ENCODE results near the gene CELA2A.

Gene CELA2A

DNA sequence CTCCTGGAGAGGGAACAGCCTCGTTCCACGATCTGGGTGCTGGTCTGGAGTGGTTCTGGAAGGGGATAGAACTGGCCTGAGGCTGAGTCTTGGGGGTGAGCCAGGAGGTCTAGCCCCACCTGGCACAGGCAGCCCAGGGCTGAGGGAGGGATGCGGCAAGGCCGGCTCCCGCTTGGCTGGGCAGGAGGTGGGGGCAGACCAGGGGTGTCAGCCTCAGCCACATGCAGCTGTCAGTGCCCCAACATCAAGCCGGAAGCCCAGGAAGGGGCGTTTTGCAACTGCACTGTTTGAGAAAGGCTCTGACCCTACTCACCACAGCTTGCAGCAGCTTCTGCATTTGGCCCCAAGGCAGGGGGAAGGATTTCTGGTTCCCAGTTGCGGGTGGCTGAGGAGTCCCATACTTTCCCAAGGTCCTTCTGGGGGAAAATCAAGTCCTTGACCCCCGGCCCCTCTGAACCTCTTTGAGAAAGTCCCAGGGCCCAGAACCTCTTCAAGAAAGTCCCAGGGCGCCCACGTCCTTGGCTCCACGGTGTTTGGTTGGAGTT, 44.9 kb upstream of the CELA2A start (continued):
- TF ChIP-seq, protein P1, sequence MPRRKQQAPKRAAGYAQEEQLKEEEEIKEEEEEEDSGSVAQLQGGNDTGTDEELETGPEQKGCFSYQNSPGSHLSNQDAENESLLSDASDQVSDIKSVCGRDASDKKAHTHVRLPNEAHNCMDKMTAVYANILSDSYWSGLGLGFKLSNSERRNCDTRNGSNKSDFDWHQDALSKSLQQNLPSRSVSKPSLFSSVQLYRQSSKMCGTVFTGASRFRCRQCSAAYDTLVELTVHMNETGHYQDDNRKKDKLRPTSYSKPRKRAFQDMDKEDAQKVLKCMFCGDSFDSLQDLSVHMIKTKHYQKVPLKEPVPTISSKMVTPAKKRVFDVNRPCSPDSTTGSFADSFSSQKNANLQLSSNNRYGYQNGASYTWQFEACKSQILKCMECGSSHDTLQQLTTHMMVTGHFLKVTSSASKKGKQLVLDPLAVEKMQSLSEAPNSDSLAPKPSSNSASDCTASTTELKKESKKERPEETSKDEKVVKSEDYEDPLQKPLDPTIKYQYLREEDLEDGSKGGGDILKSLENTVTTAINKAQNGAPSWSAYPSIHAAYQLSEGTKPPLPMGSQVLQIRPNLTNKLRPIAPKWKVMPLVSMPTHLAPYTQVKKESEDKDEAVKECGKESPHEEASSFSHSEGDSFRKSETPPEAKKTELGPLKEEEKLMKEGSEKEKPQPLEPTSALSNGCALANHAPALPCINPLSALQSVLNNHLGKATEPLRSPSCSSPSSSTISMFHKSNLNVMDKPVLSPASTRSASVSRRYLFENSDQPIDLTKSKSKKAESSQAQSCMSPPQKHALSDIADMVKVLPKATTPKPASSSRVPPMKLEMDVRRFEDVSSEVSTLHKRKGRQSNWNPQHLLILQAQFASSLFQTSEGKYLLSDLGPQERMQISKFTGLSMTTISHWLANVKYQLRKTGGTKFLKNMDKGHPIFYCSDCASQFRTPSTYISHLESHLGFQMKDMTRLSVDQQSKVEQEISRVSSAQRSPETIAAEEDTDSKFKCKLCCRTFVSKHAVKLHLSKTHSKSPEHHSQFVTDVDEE (CRISPR knock-in tag; IDR thresholded peaks at IDR 0.05), result no peak
- TF ChIP-seq, protein P2, sequence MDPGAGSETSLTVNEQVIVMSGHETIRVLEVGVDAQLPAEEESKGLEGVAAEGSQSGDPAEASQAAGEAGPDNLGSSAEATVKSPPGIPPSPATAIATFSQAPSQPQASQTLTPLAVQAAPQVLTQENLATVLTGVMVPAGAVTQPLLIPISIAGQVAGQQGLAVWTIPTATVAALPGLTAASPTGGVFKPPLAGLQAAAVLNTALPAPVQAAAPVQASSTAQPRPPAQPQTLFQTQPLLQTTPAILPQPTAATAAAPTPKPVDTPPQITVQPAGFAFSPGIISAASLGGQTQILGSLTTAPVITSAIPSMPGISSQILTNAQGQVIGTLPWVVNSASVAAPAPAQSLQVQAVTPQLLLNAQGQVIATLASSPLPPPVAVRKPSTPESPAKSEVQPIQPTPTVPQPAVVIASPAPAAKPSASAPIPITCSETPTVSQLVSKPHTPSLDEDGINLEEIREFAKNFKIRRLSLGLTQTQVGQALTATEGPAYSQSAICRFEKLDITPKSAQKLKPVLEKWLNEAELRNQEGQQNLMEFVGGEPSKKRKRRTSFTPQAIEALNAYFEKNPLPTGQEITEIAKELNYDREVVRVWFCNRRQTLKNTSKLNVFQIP (CRISPR knock-in tag; IDR thresholded peaks at IDR 0.05; ENCODE audit: borderline replicate concordance, low read depth), result no peak
- TF ChIP-seq GLIS3 (CRISPR knock-in tag; IDR thresholded peaks at IDR 0.05) (no peak), ZFP30 (CRISPR knock-in tag; IDR thresholded peaks at IDR 0.05) (no peak)

DNA sequence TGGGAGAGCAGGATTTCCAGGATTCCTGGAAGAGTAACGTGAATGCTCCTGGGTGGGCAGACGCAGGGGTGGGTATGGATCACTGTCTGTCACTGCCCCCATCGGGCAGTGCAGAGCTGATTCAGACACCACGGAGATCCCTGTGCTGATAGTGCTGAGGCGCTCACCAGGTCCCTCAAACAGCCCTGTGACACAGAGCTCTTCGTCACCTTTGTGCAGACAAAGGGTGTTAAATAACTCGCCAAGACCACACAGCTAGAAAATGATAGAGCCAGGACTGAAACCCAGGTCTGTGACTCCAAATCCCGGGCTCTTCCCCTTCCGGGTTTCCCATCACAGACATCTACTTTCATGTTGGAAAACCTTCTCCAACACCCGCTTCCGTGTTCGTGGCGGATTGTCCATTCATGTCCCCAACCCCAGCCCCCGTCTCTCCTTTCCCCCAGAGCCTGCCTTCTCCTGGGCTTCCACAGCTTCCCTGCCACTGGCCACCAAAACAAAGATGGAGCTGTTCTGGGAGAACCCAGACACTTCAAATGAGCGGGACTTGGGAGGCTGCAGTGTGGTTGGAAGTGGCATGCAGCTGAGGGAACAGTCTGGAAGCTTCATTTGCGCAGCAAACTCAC, 44.2 kb upstream of the CELA2A start:
- no peak for TF ChIP-seq GLIS3 (CRISPR knock-in tag; IDR thresholded peaks at IDR 0.05)
- TF ChIP-seq ZFP3 (CRISPR knock-in tag; IDR thresholded peaks at IDR 0.05), result no peak
- TF ChIP-seq, protein P3, sequence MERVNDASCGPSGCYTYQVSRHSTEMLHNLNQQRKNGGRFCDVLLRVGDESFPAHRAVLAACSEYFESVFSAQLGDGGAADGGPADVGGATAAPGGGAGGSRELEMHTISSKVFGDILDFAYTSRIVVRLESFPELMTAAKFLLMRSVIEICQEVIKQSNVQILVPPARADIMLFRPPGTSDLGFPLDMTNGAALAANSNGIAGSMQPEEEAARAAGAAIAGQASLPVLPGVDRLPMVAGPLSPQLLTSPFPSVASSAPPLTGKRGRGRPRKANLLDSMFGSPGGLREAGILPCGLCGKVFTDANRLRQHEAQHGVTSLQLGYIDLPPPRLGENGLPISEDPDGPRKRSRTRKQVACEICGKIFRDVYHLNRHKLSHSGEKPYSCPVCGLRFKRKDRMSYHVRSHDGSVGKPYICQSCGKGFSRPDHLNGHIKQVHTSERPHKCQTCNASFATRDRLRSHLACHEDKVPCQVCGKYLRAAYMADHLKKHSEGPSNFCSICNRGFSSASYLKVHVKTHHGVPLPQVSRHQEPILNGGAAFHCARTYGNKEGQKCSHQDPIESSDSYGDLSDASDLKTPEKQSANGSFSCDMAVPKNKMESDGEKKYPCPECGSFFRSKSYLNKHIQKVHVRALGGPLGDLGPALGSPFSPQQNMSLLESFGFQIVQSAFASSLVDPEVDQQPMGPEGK (CRISPR knock-in tag; IDR thresholded peaks at IDR 0.05; ENCODE audit: borderline replicate concordance), result no peak
- TF ChIP-seq PPARA (CRISPR knock-in tag; IDR thresholded peaks at IDR 0.05; ENCODE audit: borderline replicate concordance), result no peak
- TF ChIP-seq, protein P1 (CRISPR knock-in tag; IDR thresholded peaks at IDR 0.05), result no peak
- TF ChIP-seq ZNF70 (CRISPR knock-in tag; IDR thresholded peaks at IDR 0.05), result no peak
- no peak for TF ChIP-seq ARNTL (CRISPR knock-in tag; IDR thresholded peaks at IDR 0.05; ENCODE audit: borderline replicate concordance, low read depth)
- TF ChIP-seq TOX (CRISPR knock-in tag; IDR thresholded peaks at IDR 0.05; ENCODE audit: borderline replicate concordance), result no peak
- TF ChIP-seq, protein P4, sequence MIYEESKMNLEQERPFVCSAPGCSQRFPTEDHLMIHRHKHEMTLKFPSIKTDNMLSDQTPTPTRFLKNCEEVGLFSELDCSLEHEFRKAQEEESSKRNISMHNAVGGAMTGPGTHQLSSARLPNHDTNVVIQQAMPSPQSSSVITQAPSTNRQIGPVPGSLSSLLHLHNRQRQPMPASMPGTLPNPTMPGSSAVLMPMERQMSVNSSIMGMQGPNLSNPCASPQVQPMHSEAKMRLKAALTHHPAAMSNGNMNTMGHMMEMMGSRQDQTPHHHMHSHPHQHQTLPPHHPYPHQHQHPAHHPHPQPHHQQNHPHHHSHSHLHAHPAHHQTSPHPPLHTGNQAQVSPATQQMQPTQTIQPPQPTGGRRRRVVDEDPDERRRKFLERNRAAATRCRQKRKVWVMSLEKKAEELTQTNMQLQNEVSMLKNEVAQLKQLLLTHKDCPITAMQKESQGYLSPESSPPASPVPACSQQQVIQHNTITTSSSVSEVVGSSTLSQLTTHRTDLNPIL (CRISPR knock-in tag; IDR thresholded peaks at IDR 0.05; ENCODE audit: low read depth), result no peak
- no peak for TF ChIP-seq ESRRG (CRISPR knock-in tag; IDR thresholded peaks at IDR 0.05)
- 0 out of 3 replicates have a peak, but pooled peaks have one; percentile 3 for ATAC-seq

DNA sequence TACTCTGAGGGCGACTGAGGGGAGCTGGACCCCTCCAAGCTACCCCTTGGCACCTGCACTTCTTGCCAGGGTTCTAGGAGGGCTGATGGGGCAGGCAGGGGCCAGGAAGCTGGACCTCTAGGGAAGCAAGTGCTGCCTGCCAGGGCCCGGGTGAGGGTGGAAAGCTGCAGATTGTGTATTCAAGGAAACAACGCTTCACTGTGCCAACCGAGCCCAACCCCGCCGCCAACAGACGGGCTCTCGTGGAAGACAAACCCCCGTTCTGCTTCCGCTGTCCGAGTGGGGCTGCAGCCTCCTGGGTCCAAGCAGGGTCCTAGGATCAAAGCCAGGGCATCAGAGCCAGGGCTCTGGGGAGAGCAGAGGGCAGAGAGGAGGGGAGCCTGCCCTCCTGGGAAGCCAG, 43.7 kb upstream of the CELA2A start:
- TF ChIP-seq RARB (CRISPR knock-in tag; IDR thresholded peaks at IDR 0.05), result no peak
- no peak for TF ChIP-seq ZNF70 (CRISPR knock-in tag; IDR thresholded peaks at IDR 0.05)
- TF ChIP-seq OSR1 (CRISPR knock-in tag; IDR thresholded peaks at IDR 0.05), result no peak
- TF ChIP-seq, protein P3 (CRISPR knock-in tag; IDR thresholded peaks at IDR 0.05; ENCODE audit: borderline replicate concordance), result no peak
- TF ChIP-seq, protein P2 (CRISPR knock-in tag; IDR thresholded peaks at IDR 0.05; ENCODE audit: borderline replicate concordance, low read depth), result no peak
- TF ChIP-seq TCF4 (CRISPR knock-in tag; IDR thresholded peaks at IDR 0.05; ENCODE audit: borderline replicate concordance), result no peak
- no peak for TF ChIP-seq ZC3H10 (CRISPR knock-in tag; IDR thresholded peaks at IDR 0.05)
- no peak for TF ChIP-seq PPARA (CRISPR knock-in tag; IDR thresholded peaks at IDR 0.05; ENCODE audit: borderline replicate concordance)
- TF ChIP-seq TOX (CRISPR knock-in tag; IDR thresholded peaks at IDR 0.05; ENCODE audit: borderline replicate concordance), result no peak
- TF ChIP-seq ARNTL (CRISPR knock-in tag; IDR thresholded peaks at IDR 0.05; ENCODE audit: borderline replicate concordance, low read depth), result no peak
- no peak for TF ChIP-seq CSDC2 (CRISPR knock-in tag; IDR thresholded peaks at IDR 0.05)
- TF ChIP-seq ZFP30 (CRISPR knock-in tag; IDR thresholded peaks at IDR 0.05), result no peak
- no peak for TF ChIP-seq ISL1 (CRISPR knock-in tag; IDR thresholded peaks at IDR 0.05)
- no peak for TF ChIP-seq ZNF8 (CRISPR knock-in tag; IDR thresholded peaks at IDR 0.05)
- TF ChIP-seq ESRRG (CRISPR knock-in tag; IDR thresholded peaks at IDR 0.05), result no peak
- ATAC-seq, result no peak
